Upper lobe of left lung (tissue), 6 donors: ENCODE measurements around the gene GGT6. TPM values are rescaled to one million over a fixed set of nuclear protein-coding genes. Genes with fewer than 3 reads are reported as not detected.

ENCODE experiments used
- ATAC-seq, 2 donors: fragments of 200-7000 bp; cut with Tn5 transposase; one replicate each; pipeline ENCODE4 v1.9.1; 2022; ENCODE audit warnings: mild to moderate bottlenecking in 2 of 2, moderate library complexity in 2 of 2; ENCODE audit not compliant: low FRiP score in 2 of 2
- DNase-seq, 2 donors: peaks; one replicate each; pipeline ENCODE4 v3.0.0-alpha.2; 2019 to 2020
- H3K27ac ChIP-seq, 4 donors: fragments of 200-600 bp; sonication (generic); one replicate each; pipeline ENCODE4 v1.5.1; 2016 to 2019
- H3K27me3 ChIP-seq, 4 donors: fragments of 200-600 bp; sonication (generic); one replicate each; pipeline ENCODE4 v1.5.1; 2017 to 2019
- H3K36me3 ChIP-seq, 4 donors: fragments of 200-600 bp; sonication (generic); one replicate each; pipeline ENCODE4 v1.5.1; 2016 to 2019
- H3K4me1 ChIP-seq, 4 donors: fragments of 200-600 bp; sonication (generic); one replicate each; pipeline ENCODE4 v1.5.1; 2018 to 2019
- H3K4me3 ChIP-seq, 4 donors: fragments of 200-600 bp; sonication (generic); one replicate each; pipeline ENCODE4 v1.5.1; 2017 to 2019; ENCODE audit warnings: mild to moderate bottlenecking in 2 of 4, moderate library complexity in 1 of 4
- H3K9me3 ChIP-seq, 4 donors: fragments of 200-600 bp; sonication (generic); one replicate each; pipeline ENCODE4 v1.5.1; 2018 to 2019
- EP300 ChIP-seq, 4 donors: sonication (generic); formaldehyde crosslinking; IDR thresholded peaks; one replicate each; pipeline ENCODE4 v1.5.1; 2017; ENCODE audit warnings: antibody characterized with exemption in 4 of 4, control low read depth in 2 of 4
- POLR2A ChIP-seq, 4 donors: fragments of 450-650 bp; IDR thresholded peaks; one replicate each; pipeline ENCODE4 v1.5.1; 2016 to 2017; ENCODE audit warnings: antibody characterized with exemption in 4 of 4, mild to moderate bottlenecking in 2 of 4
- POLR2AphosphoS5 ChIP-seq, 2 donors: sonication (generic); formaldehyde crosslinking; IDR thresholded peaks; one replicate each; pipeline ENCODE4 v1.5.1; 2017; ENCODE audit warnings: antibody characterized with exemption in 2 of 2
- WGBS, 2 donors: methylation state at CpG; one replicate each; pipeline ENCODE4 v1.1.5; 2017 to 2018; 5-methylcytosine and 5-hydroxymethylcytosine counted together
- total RNA-seq, 6 donors: library from RNA; depleted of rRNA in 4 of 6; stranded (reverse); fragments of >200 nt in 4 of 6; gene quantifications; one replicate each; pipeline versions ENCODE4 v1.1.0 to v1.2.1, GENCODE V29; 2016 to 2021
- TF ChIP-seq, protein P1 (sequence below), 6 experiments: fragments of 450-650 bp in 4 of 6; fragments of 200-600 bp in 2 of 6; sonication (generic) in 2 of 6; IDR thresholded peaks; one replicate each; pipeline ENCODE4 v1.5.1; 2016 to 2019; ENCODE audit warnings: antibody characterized with exemption in 6 of 6
- donor health status: DM: no; HTN: no; CAD: no; lungs with moderate emphysema.
- donor health status: DM: no; HTN: yes; CAD: no; lungs with severe emphysema.

Gene GGT6
- total RNA-seq, 6 donors from 2014 or later: 3.8 to 18.7 (median 9.7) TPM

DNA sequence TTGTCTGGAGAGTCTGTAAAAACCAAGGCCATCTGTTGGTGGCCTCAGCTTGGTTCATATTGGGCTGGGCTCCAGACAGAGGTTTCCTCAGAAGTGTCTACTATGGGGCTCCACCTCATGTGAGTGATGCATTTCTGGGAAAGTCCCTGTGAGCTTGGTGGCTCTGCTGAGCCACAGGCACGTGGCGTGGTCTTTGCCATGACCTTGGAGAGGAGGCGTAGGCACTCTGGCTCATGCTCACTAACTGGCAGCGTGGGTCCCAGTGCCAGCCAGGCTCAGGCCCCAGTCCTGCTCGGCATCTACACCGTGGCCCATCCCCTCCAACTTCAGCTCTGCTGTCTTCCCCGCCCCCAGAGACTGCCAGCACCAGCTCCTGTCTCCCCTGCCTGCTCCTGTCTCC is 13.3 kb upstream of the GGT6 start:
- 71 to 86% methylated on average over 5 to 6 of the region's 7 CpGs for WGBS, 2 donors
- Histone ChIP-seq H3K27me3 (no peaks in the 10 kb centered on the region), H3K27ac (no peak overlapping the region), H3K9me3 (no peaks in the 10 kb centered on the region), H3K36me3 (no peaks in the 10 kb centered on the region), H3K4me3 (no peak overlapping the region), H3K4me1 (no peaks in the 10 kb centered on the region)
- DNase-seq (peak in 1 of 2 donors; percentile 60), ATAC-seq (peak in 1 of 2 donors; percentile 38)
- no peak for TF ChIP-seq POLR2A (IDR thresholded peaks at IDR 0.05)
- no peak for TF ChIP-seq EP300 (IDR thresholded peaks at IDR 0.05)
- TF ChIP-seq, protein P1, sequence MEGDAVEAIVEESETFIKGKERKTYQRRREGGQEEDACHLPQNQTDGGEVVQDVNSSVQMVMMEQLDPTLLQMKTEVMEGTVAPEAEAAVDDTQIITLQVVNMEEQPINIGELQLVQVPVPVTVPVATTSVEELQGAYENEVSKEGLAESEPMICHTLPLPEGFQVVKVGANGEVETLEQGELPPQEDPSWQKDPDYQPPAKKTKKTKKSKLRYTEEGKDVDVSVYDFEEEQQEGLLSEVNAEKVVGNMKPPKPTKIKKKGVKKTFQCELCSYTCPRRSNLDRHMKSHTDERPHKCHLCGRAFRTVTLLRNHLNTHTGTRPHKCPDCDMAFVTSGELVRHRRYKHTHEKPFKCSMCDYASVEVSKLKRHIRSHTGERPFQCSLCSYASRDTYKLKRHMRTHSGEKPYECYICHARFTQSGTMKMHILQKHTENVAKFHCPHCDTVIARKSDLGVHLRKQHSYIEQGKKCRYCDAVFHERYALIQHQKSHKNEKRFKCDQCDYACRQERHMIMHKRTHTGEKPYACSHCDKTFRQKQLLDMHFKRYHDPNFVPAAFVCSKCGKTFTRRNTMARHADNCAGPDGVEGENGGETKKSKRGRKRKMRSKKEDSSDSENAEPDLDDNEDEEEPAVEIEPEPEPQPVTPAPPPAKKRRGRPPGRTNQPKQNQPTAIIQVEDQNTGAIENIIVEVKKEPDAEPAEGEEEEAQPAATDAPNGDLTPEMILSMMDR (IDR thresholded peaks at IDR 0.05): no peak
- TF ChIP-seq POLR2AphosphoS5 (IDR thresholded peaks at IDR 0.05): no peak

DNA sequence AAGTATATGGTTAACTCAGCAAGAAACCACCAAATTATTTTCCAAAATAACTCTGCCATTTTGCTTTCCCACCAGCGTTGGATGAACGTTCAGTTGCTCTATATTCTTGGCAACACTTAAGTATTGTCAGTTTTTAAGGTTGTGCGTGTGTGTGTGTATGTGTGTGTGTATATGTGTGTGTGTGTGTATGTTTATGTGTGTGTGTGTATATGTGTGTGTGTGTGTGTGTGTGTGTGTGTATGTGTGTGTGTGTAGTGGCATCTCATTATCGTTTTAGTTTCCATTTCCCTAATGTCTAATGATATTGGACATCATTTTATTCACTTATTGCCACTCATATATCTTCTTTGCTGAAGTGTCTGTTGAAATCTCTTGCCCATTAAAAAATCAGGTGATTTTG is 12.7 kb upstream of the GGT6 start:
- TF ChIP-seq EP300 (IDR thresholded peaks at IDR 0.05) (no peak), POLR2A (IDR thresholded peaks at IDR 0.05) (no peak), POLR2AphosphoS5 (IDR thresholded peaks at IDR 0.05) (no peak)
- TF ChIP-seq, protein P1 (IDR thresholded peaks at IDR 0.05): no peak
- Histone ChIP-seq H3K27ac (no peak overlapping the region), H3K36me3 (no peaks in the 10 kb centered on the region), H3K9me3 (no peaks in the 10 kb centered on the region), H3K27me3 (no peaks in the 10 kb centered on the region), H3K4me3 (no peak overlapping the region), H3K4me1 (no peaks in the 10 kb centered on the region)
- no peak for ATAC-seq
- no peak for DNase-seq
- WGBS, 2 donors: 71 to 74% methylated on average over 4 of the region's 4 CpGs

DNA sequence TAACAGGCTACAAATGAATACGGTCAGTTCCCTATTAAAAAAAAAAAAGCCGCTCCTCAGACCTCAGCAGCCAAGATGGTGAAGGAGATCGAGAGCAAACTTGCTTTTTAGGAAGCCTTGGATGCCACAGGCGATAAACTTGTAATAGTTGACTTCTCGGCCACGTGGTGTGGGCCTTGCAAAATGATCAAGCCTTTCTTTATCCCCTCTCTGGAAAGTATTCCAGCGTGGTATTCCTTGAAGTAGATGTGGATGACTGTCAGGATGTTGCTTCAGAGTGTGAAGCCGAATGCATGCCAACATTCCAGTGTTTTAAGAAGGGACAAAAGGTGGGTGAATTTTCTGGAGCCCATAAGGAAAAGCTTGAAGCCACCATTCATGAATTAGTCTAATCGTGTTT is 11.8 kb upstream of the GGT6 start:
- Histone ChIP-seq H3K27ac (no peak overlapping the region), H3K4me3 (no peak overlapping the region), H3K9me3 (no peaks in the 10 kb centered on the region), H3K36me3 (no peaks in the 10 kb centered on the region), H3K4me1 (no peaks in the 10 kb centered on the region), H3K27me3 (no peaks in the 10 kb centered on the region)
- ATAC-seq: no peak
- WGBS, 2 donors: 71 to 72% methylated on average over 9 of the region's 9 CpGs
- TF ChIP-seq, protein P1 (IDR thresholded peaks at IDR 0.05): no peak
- no peak for TF ChIP-seq POLR2AphosphoS5 (IDR thresholded peaks at IDR 0.05)
- no peak for DNase-seq

DNA sequence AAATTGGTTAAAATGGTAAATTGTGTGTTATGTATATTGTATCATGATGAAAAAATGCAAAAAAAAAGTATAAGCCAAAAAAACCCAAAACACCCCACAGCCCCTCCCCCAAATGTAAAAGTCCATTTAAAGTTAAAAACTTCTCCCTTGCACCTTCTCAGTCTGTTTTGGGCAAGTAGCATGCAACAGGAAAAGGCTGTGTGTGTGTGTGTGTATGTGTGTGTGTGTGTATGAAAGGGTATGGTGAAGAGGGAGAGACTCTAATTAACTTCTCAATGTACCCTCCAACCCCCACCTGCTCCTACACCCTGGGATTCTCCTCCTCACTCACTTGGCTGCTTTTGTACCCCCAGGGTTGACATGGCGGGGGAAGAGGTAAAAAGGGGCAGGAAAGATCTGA is 9.2 kb upstream of the GGT6 start:
- no peak for TF ChIP-seq POLR2AphosphoS5 (IDR thresholded peaks at IDR 0.05)
- TF ChIP-seq POLR2A (IDR thresholded peaks at IDR 0.05): no peak
- TF ChIP-seq EP300 (IDR thresholded peaks at IDR 0.05): no peak
- TF ChIP-seq, protein P1 (IDR thresholded peaks at IDR 0.05): no peak
- DNase-seq: no peak
- 61 to 100% methylated on average over 1 of the region's 1 CpG for WGBS, 2 donors
- H3K9me3 ChIP-seq: no peaks in the 10 kb centered on the region
- H3K27me3 ChIP-seq: no peaks in the 10 kb centered on the region
- H3K4me1 ChIP-seq: peaks cover 0 to 11% (median 3%) of the 10 kb centered on the region in 4 donors
- H3K36me3 ChIP-seq: no peaks in the 10 kb centered on the region
- no peak overlapping the region for H3K4me3 ChIP-seq
- no peak for ATAC-seq
- no peak overlapping the region for H3K27ac ChIP-seq

DNA sequence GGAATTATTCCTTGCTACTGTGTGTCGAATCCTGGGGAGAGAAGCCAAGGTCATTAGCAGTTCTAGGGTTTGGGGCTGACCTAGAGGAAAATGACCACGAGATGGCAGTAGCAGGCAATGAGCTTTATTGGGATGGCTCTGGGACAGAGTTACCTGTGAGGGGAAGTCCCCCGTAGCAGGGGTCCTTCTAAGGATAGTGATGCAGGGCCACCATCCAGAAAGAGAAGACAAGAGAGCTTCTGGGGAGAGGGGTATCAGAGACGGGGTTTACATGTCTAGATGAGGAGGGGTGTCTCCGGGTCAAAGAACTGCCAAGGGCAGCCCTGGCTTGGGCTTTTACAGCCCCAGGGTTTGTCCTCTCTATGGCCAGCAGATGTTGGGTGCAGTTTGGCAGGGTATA is 6.4 kb upstream of the GGT6 start:
- no peaks in the 10 kb centered on the region for H3K9me3 ChIP-seq
- no peaks in the 10 kb centered on the region for H3K36me3 ChIP-seq
- WGBS, 2 donors: 32 to 36% methylated on average over 5 of the region's 5 CpGs
- peaks cover 0 to 11% (median 3%) of the 10 kb centered on the region in 4 donors for H3K4me1 ChIP-seq
- H3K27ac ChIP-seq: no peak overlapping the region
- no peak for TF ChIP-seq POLR2A (IDR thresholded peaks at IDR 0.05)
- TF ChIP-seq, protein P1 (IDR thresholded peaks at IDR 0.05): peak; percentile 49 to 75 (median 68)
- H3K4me3 ChIP-seq: no peak overlapping the region
- no peak for DNase-seq
- ATAC-seq: peak; percentile 88 to 91
- no peaks in the 10 kb centered on the region for H3K27me3 ChIP-seq
